Measurements from ENCODE around the gene LIFR. TPM values are rescaled to one million over a fixed set of nuclear protein-coding genes. Genes with fewer than 3 reads are reported as not detected.

LIFR gene
- total RNA-seq, 1 donor from 2014 or later, result 2.2 TPM

- Mint-ChIP-seq H3K27ac (no peak overlapping the region), H3K36me3 (no peaks in the 10 kb centered on the region), H3K4me3 (no peak overlapping the region), H3K4me1 (peaks cover 16% of the 10 kb centered on the region), H3K9me3 (no peaks in the 10 kb centered on the region), H3K27me3 (ENCODE audit: insufficient read depth, low read depth) (peaks cover 3% of the 10 kb centered on the region)
- Histone ChIP-seq H3K4me2 (no peak overlapping the region), H3K9me3 (ENCODE audit: low read depth) (no peaks in the 10 kb centered on the region), H2AFZ (replicated peaks) (no peak overlapping the region), H3K79me2 (ENCODE audit: low read depth) (no peaks in the 10 kb centered on the region), H3K4me1 (peaks cover 7% of the 10 kb centered on the region), H3K27me3 (no peaks in the 10 kb centered on the region), H4K20me1 (ENCODE audit: low read depth) (no peaks in the 10 kb centered on the region), H3K36me3 (no peaks in the 10 kb centered on the region), H3F3A (ENCODE audit: low read depth) (no peaks in the 10 kb centered on the region), H3K27ac (no peak overlapping the region), H3K9ac (no peak overlapping the region), H3K4me3 (no peak overlapping the region)
- TF ChIP-seq EZH2 (IDR thresholded peaks at IDR 0.05) (no peak), EZH2phosphoT487 (IDR thresholded peaks at IDR 0.05) (no peak), CTCF (IDR thresholded peaks at IDR 0.05) (no peak)
- no peak for DNase-seq (ENCODE audit: low spot score)
These were observed 83.4 kb downstream of the LIFR start for GRCh38 chr5:38473008-38473407.

DNA sequence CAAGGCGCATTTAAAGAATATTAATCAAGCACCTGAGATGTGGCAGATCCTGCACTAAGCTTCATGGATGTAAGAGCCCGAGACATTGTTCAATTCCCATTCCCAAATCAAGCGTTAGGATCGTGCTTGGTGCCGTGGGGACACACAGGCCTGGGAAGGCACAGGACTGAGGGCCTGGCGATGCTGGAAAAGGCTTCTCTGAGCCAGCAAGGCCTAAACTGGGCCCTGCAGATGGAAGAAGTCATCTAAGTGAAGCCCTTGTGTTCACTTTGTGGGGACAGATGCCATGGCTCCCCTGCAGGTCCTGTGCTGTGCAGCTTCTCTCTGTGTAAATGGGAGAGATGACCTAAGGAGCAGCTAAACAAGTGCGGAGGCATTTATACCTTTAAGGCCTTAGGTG lies 83.9 kb downstream of the LIFR start:
- Histone ChIP-seq H3K79me2 (ENCODE audit: low read depth) (no peaks in the 10 kb centered on the region), H2AFZ (replicated peaks) (no peak overlapping the region), H3K4me2 (no peak overlapping the region), H3K27me3 (no peaks in the 10 kb centered on the region), H3K9me3 (ENCODE audit: low read depth) (no peaks in the 10 kb centered on the region), H3K9ac (no peak overlapping the region), H3F3A (ENCODE audit: low read depth) (no peaks in the 10 kb centered on the region), H3K36me3 (no peaks in the 10 kb centered on the region), H3K27ac (no peak overlapping the region), H3K4me1 (peaks cover 7% of the 10 kb centered on the region), H3K4me3 (no peak overlapping the region), H4K20me1 (ENCODE audit: low read depth) (no peaks in the 10 kb centered on the region)
- peaks cover 3% of the 10 kb centered on the region for H3K27me3 Mint-ChIP-seq (ENCODE audit: insufficient read depth, low read depth)
- no peak for DNase-seq (ENCODE audit: low spot score)
- H3K4me1 Mint-ChIP-seq, result peaks cover 21% of the 10 kb centered on the region
- no peaks in the 10 kb centered on the region for H3K9me3 Mint-ChIP-seq
- H3K4me3 Mint-ChIP-seq, result no peak overlapping the region
- H3K27ac Mint-ChIP-seq, result no peak overlapping the region
- TF ChIP-seq EZH2 (IDR thresholded peaks at IDR 0.05) (no peak), CTCF (IDR thresholded peaks at IDR 0.05) (no peak), EZH2phosphoT487 (IDR thresholded peaks at IDR 0.05) (no peak)
- H3K36me3 Mint-ChIP-seq, result no peaks in the 10 kb centered on the region

- Mint-ChIP-seq H3K36me3 (no peaks in the 10 kb centered on the region), H3K27ac (no peak overlapping the region), H3K9me3 (no peaks in the 10 kb centered on the region), H3K27me3 (ENCODE audit: insufficient read depth, low read depth) (peaks cover 6% of the 10 kb centered on the region), H3K4me1 (peaks cover 22% of the 10 kb centered on the region), H3K4me3 (no peak overlapping the region)
- H3K4me3 ChIP-seq, result no peak overlapping the region
- no peaks in the 10 kb centered on the region for H3K36me3 ChIP-seq
- no peak overlapping the region for H2AFZ ChIP-seq (replicated peaks)
- no peak overlapping the region for H3K4me2 ChIP-seq
- TF ChIP-seq EZH2phosphoT487 (IDR thresholded peaks at IDR 0.05) (no peak), EZH2 (IDR thresholded peaks at IDR 0.05) (no peak), CTCF (IDR thresholded peaks at IDR 0.05) (no peak)
- H3K9ac ChIP-seq, result no peak overlapping the region
- no peaks in the 10 kb centered on the region for H3K27me3 ChIP-seq
- peaks cover 7% of the 10 kb centered on the region for H3K4me1 ChIP-seq
- H3K79me2 ChIP-seq (ENCODE audit: low read depth), result no peaks in the 10 kb centered on the region
- H3K27ac ChIP-seq, result no peak overlapping the region
- H3K9me3 ChIP-seq (ENCODE audit: low read depth), result no peaks in the 10 kb centered on the region
- H4K20me1 ChIP-seq (ENCODE audit: low read depth), result no peaks in the 10 kb centered on the region
- no peak for DNase-seq (ENCODE audit: low spot score)
- H3F3A ChIP-seq (ENCODE audit: low read depth), result no peaks in the 10 kb centered on the region
These were observed 84.7 kb downstream of the LIFR start for GRCh38 chr5:38471709-38472108.
